ENCODE data around the gene ZNF654.
"Not testable (repeated sequence)": the region's sequence is repeated elsewhere in the genome, so short reads cannot be mapped to it uniquely, and the experiment has no call there.

The ZNF654 gene

DNA sequence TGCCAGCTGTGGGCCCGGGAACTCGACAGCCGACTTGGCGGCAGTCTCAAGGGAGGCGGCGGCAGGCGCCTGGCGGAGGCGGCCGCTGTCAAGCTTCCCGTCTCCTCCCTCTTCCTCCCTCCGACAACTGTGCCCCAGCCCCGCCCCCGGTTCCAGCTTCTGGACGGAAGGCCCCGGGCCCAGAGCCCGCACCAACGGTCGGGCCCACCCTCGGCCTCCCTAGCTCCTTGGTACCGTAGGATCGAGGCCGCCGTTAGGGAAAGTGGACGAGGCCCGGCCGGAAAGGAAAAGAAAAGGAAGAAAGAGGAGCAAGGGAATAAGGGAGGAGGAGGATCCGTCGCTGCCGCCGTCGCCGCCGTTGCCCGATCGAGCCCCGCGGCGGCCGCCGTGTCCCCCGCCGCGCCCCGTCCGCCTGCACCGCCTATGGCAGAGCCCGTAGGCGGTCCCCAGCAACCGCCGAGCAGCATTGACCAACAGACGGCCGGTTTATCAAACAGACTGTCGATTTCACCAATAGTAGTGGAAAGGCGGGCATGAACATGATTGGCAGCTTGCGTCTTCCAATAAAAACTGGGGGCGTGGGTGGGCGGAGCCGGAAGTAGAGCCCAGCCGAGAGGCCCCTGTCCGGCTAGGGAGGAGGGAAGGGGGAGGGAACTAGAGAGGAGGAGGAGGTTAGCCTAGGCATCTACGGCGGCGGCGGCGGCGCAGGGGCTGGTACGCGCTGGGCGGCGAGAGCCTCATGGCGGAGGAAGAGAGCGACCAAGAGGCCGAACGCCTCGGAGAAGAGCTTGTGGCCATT, at the start of gene ZNF654, which contains the start of gene CGGBP1:
ZNF654 (plus strand) TSS at position 675 of the 799 bp plus-strand sequence; CDS start at position 740, 65 bp downstream.
CGGBP1 (minus strand) TSS at position 425 of the 799 bp plus-strand sequence. CDS start 3,029 bp downstream, outside the sequence.
- peak; percentile 99 for DNase-seq

DNA sequence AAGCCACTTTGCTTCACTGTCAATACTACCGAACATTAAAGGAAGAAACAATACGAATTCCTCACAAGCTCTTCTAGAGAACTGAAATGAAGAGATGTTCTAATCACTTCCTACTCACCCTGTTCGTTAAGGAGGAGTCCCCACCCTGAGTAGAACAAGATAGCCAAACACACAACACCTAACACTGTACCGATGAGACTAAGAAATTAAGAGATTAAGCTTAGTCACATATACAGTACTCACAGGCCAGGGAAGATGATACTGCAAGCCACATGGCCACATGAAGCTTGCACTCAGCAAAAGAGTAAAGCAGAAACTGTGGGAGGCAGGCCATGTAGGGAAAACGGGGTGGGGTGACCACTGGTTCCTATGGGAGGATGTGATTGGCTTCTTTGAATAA, 48.2 kb upstream of the ZNF654 start:
- DNase-seq, result no peak

- DNase-seq, result no peak
These were observed 45.5 kb upstream of the ZNF654 start for GRCh38 chr3:88013592-88013991.

- DNase-seq, result not testable (repeated sequence)
These were observed 43.4 kb upstream of the ZNF654 start for GRCh38 chr3:88015656-88016055.

GRCh38 chr3:88019024-88019423, 40.0 kb upstream of the ZNF654 start:
- peak; percentile 51 for DNase-seq

- DNase-seq, result no peak
These were observed 34.0 kb upstream of the ZNF654 start for GRCh38 chr3:88025001-88025552.

DNA sequence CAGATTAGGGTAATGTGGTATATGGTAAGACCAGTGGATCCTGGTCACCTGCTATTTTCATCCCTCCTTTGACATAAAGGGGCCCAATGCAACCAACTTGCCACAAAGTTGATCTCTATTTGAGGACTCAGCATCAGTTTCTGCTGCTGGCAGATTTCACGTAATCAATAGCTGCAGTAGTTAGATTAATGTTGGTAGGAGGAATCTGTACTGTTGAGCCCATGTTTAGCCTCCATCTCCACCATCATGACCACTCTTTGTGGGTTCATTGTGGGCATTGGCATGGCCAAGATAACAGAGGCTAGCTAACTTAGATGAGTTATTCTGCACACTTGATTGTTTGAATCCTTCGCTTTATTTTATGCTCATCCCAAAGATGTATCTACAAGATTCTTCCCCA, 30.2 kb upstream of the ZNF654 start:
- no peak for DNase-seq

- peak; percentile 34 for DNase-seq
These were observed 28.8 kb upstream of the ZNF654 start for GRCh38 chr3:88030210-88030609.

- DNase-seq, result peak; percentile 68
These were observed 27.4 kb upstream of the ZNF654 start for GRCh38 chr3:88031642-88032077.

DNA sequence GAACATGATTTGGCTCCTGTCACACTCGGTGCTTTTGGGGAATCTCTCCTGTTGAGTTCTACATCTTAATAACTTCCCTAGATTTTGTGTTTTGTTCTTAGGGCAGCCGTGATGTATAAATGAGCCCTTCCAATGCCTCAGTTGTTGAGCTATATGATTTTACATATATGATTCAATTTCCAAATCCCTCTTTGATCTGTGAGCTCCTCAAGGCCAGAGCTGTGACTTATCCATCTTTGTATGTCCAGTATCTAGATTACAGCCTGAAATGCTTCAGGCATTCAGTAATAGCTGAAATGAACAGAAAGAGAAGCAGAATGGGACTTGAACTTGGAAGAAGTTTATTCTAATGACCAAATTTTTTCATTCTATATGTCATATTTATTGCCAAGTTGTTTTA, 26.8 kb upstream of the ZNF654 start:
- no peak for DNase-seq

DNA sequence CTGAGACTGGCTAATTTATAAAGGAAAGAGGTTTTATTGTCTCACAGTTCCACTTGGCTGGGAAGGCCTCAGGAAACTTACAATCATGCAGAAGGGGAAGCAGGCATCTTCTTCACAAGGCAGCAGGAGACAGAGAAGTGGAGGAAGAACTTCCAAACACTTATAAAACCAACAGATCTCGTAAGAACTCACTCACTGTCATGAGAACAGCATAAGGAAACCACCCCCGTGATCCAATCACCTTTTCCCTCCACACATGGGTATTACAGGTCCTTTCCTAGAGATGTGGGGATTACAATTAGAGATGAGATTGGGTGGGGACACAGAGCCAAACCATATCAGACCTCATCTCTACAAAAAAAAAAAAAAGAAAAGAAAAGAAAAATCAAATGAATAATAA, 26.0 kb upstream of the ZNF654 start:
- no peak for DNase-seq

DNA sequence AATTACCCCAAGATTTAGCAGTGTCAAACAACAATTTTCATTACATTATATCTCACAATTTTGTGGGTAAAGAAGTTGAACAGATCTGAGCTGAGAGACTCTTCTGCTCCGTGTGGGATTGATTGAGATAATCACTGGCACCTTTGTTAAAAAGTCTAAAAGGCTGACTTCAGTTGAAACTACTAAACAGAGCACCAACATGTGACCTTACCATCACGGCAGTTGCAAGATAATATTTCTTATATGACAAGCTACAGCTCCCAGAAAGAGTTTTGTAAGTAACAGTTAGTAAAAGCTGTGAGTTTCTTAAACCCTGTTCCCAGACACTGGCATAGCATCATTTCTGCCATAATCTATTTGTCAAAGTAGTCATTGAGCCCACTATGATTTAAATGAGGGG, 25.2 kb upstream of the ZNF654 start:
- no peak for DNase-seq

GRCh38 chr3:88034491-88035275, 24.4 kb upstream of the ZNF654 start:
- DNase-seq, result no peak

- DNase-seq, result no peak
These were observed 22.8 kb upstream of the ZNF654 start for GRCh38 chr3:88036221-88036620.

DNA sequence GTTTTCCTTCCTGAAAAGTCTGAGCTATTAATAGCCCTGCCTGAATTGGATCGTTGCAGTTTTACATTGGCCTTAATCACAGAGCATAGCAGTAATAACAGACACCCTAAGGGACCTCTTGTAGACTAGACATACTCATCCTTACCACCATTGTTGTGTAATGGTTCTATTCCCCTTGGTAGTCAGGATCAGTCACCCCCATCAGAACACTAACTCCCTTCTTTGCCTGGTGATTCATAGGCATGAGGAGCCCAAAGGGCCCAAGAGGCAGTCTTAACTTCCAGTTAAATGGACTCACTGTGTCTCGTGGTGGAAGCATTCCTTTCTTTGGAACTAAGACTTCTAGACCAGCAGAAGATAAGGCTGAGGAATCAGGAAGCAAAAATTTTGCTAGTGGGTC, 20.5 kb upstream of the ZNF654 start:
- no peak for DNase-seq

DNA sequence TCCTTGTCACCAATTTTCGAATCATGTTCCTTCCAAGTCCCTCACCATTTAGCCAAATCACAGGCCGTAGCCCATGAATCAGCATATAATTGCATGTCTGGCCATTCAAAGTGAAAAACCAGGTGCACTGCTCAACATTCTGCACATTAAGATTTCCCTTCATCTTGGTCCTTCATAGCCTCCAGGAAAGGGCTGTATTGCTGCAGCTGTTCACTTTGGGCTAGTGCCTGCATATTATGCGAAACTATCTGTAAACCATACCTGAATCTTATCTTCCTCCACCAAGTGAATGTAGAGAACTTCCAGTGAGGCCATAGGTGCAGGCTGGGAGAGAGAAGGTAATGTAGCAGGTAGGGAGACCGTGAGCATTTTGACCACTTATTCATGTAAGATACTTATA, 18.5 kb upstream of the ZNF654 start:
- DNase-seq, result no peak

GRCh38 chr3:88041005-88041404, 18.1 kb upstream of the ZNF654 start:
- DNase-seq, result no peak

DNA sequence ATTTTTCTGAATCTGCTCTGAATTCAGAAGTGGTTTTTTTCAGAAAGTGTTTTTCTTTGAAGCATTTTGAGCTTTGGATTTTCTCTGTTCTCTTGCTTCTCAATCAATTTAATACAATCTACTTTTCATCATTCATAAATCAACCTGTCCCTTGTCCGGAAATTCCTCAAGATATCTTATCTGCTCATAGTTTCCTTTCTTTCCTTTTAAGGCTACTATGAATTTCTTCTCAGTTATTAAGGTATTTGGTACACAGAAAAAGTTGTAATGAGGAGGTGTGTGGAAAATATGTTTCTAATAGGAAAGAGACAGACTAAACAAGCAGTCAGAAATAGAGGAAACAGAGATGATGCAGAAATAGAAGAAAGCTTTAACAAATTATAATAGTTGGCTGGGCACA, 14.6 kb upstream of the ZNF654 start:
- no peak for DNase-seq

DNA sequence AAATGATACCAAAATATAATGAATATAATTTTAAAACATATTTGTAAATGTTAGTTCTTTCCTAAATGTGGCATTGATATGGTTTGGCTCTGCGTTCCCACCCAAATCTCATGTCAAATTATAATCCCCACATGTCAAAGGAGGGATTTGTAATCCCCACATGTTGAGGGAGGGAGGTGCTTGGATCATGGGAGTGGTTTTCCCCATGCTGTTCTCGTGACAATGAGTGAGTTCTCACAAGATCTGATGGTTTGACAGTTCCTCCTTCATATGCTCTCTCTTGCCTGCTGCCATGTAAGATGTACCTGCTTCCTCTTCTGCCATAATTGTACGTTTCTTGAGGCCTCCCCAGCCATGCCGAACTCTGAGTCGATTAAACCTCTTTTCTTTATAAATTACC, 12.3 kb upstream of the ZNF654 start:
- no peak for DNase-seq

DNA sequence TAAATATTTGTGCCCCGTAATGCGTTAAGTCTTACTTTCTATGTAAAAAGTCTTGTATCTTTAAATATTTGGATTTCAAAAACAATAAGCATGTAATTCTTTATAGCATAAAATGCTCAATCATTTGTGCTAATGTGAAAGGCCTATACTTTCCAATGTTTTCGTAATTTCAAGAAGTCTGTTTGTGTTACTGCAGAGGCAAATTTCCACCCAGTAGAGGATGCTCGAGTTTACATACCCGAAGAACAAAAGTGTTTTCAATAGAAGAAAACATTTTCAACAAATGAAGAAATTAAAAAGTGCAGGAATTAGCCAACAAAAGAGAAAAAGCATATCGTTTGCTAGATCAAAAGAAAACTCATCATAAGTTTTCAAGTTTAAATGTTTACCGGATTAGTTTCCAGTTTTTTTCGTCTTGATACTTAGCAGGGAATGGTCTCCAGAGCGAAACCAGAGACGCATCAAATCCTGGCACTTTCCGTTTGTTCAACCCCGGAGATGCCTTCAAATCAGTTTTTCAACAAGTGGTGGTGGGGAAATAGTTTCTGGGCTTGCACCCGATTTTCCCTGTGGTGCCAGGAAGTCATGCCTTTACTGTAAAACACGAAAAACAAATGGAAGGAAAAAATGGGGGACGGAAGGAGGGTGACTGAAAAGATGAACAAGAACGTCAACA, 1.3 kb upstream of the ZNF654 start:
- DNase-seq, result peak; percentile 28

GRCh38 chr3:88058306-88058580, 812 bp upstream of the ZNF654 start:
- DNase-seq, result no peak

- DNase-seq, result peak; percentile 13
These were observed 520 bp downstream of the ZNF654 start for GRCh38 chr3:88059380-88060170.

DNA sequence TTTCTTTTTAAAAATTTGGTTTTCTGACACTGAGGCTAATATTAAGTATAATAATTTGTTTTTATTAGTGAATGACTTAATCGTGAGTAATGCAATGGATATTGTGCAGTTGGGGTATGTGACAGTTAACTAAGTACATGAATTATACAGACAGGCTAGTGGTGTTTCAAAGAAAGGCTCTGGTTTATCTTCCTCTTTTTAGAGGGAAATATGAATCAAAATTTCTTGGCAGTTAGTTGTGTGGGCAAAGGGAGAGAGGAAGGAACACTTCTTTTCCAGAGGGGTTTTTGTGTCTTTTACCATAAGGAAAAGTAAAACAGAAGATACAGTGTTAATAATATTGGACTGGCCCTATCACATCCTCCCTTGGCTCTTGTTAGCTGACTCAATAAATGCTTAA, 2.7 kb downstream of the ZNF654 start:
- no peak for DNase-seq

Measured in CD4-positive, alpha-beta T cell treated with Interleukin-21 for 1 hour (primary cell).